Measurements from ENCODE around the gene PAM. TPM values are rescaled to one million over a fixed set of nuclear protein-coding genes. Genes with fewer than 3 reads are reported as not detected.

PAM gene
- total and polyA plus RNA-seq, 4 donors = 8.2 to 27.5 (median 13.7) TPM

GRCh38 chr5:102743900-102744299, 11.2 kb upstream of the PAM start:
- no peak overlapping the region for H3K9ac ChIP-seq (ENCODE audit: low read depth in 1 of 2, low read length in 2 of 2)
- no peaks in the 10 kb centered on the region for H3K27me3 ChIP-seq (ENCODE audit: control insufficient read depth in 4 of 4, insufficient read depth in 4 of 4, low read length in 3 of 4)
- no peaks in the 10 kb centered on the region for H3K36me3 ChIP-seq (ENCODE audit: control insufficient read depth in 4 of 4, insufficient read depth in 3 of 4, low read depth in 1 of 4, low read length in 3 of 4)
- WGBS = 90% methylated on average over 4 of the region's 4 CpGs
- no peaks in the 10 kb centered on the region for H3K4me1 ChIP-seq (ENCODE audit: control insufficient read depth in 4 of 4, insufficient read depth in 4 of 4, low read length in 3 of 4)
- DNase-seq (ENCODE audit: low spot score) = no peak
- H3K27ac ChIP-seq (ENCODE audit: low read depth in 1 of 2, low read length in 2 of 2) = no peak overlapping the region
- no peaks in the 10 kb centered on the region for H3K9me3 ChIP-seq (ENCODE audit: control insufficient read depth in 4 of 4, low read length in 3 of 4)
- TF ChIP-seq YY1 (IDR thresholded peaks at IDR 0.05) = no peak
- TF ChIP-seq NR2F2 (IDR thresholded peaks at IDR 0.05) = no peak
- no peak for TF ChIP-seq MAX (IDR thresholded peaks at IDR 0.05)
- TF ChIP-seq TAF1 (conservative IDR thresholded peaks at IDR 0.05) = no peak
- TF ChIP-seq, protein P1, sequence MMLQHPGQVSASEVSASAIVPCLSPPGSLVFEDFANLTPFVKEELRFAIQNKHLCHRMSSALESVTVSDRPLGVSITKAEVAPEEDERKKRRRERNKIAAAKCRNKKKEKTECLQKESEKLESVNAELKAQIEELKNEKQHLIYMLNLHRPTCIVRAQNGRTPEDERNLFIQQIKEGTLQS (IDR thresholded peaks at IDR 0.05) = no peak
- TF ChIP-seq FOXA2 (IDR thresholded peaks at IDR 0.05) = no peak
- TF ChIP-seq JUND (IDR thresholded peaks at IDR 0.05) = no peak
- TF ChIP-seq GABPA (IDR thresholded peaks at IDR 0.05 in 1 of 2, conservative IDR thresholded peaks at IDR 0.05 in 1 of 2) = no peak
- TF ChIP-seq RAD21 (IDR thresholded peaks at IDR 0.05) = no peak
- TF ChIP-seq HNF4A (conservative IDR thresholded peaks at IDR 0.05) = no peak
- no peak overlapping the region for H3K4me3 ChIP-seq (ENCODE audit: low read depth in 1 of 3, low read length in 3 of 3)

- H3K36me3 ChIP-seq (ENCODE audit: control insufficient read depth in 4 of 4, insufficient read depth in 3 of 4, low read depth in 1 of 4, low read length in 3 of 4) = no peaks in the 10 kb centered on the region
- no peak overlapping the region for H3K27ac ChIP-seq (ENCODE audit: low read depth in 1 of 2, low read length in 2 of 2)
- H3K9ac ChIP-seq (ENCODE audit: low read depth in 1 of 2, low read length in 2 of 2) = no peak overlapping the region
- no peaks in the 10 kb centered on the region for H3K4me1 ChIP-seq (ENCODE audit: control insufficient read depth in 4 of 4, insufficient read depth in 4 of 4, low read length in 3 of 4)
- H3K27me3 ChIP-seq (ENCODE audit: control insufficient read depth in 4 of 4, insufficient read depth in 4 of 4, low read length in 3 of 4) = peaks cover 0 to 4% (median 0%) of the 10 kb centered on the region in 4 donors
- 67% methylated on average over 4 of the region's 4 CpGs for WGBS
- TF ChIP-seq HNF4A (conservative IDR thresholded peaks at IDR 0.05) (no peak), YY1 (IDR thresholded peaks at IDR 0.05) (no peak), FOXA2 (IDR thresholded peaks at IDR 0.05) (no peak), SP1 (IDR thresholded peaks at IDR 0.05) (no peak), NR2F2 (IDR thresholded peaks at IDR 0.05) (no peak), JUND (IDR thresholded peaks at IDR 0.05) (no peak), GABPA (IDR thresholded peaks at IDR 0.05 in 1 of 2, conservative IDR thresholded peaks at IDR 0.05 in 1 of 2) (no peak), EGR1 (IDR thresholded peaks at IDR 0.05; ENCODE audit: low read depth in 2 of 2) (no peak), MAX (IDR thresholded peaks at IDR 0.05) (no peak), REST (IDR thresholded peaks at IDR 0.05) (no peak), HNF4G (IDR thresholded peaks at IDR 0.05) (no peak), TAF1 (conservative IDR thresholded peaks at IDR 0.05) (no peak), FOXA1 (IDR thresholded peaks at IDR 0.05) (no peak), RXRA (IDR thresholded peaks at IDR 0.05) (no peak), RAD21 (IDR thresholded peaks at IDR 0.05) (no peak)
- TF ChIP-seq, protein P2, sequence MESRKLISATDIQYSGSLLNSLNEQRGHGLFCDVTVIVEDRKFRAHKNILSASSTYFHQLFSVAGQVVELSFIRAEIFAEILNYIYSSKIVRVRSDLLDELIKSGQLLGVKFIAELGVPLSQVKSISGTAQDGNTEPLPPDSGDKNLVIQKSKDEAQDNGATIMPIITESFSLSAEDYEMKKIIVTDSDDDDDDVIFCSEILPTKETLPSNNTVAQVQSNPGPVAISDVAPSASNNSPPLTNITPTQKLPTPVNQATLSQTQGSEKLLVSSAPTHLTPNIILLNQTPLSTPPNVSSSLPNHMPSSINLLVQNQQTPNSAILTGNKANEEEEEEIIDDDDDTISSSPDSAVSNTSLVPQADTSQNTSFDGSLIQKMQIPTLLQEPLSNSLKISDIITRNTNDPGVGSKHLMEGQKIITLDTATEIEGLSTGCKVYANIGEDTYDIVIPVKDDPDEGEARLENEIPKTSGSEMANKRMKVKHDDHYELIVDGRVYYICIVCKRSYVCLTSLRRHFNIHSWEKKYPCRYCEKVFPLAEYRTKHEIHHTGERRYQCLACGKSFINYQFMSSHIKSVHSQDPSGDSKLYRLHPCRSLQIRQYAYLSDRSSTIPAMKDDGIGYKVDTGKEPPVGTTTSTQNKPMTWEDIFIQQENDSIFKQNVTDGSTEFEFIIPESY (IDR thresholded peaks at IDR 0.05) = no peak
- TF ChIP-seq, protein P3, sequence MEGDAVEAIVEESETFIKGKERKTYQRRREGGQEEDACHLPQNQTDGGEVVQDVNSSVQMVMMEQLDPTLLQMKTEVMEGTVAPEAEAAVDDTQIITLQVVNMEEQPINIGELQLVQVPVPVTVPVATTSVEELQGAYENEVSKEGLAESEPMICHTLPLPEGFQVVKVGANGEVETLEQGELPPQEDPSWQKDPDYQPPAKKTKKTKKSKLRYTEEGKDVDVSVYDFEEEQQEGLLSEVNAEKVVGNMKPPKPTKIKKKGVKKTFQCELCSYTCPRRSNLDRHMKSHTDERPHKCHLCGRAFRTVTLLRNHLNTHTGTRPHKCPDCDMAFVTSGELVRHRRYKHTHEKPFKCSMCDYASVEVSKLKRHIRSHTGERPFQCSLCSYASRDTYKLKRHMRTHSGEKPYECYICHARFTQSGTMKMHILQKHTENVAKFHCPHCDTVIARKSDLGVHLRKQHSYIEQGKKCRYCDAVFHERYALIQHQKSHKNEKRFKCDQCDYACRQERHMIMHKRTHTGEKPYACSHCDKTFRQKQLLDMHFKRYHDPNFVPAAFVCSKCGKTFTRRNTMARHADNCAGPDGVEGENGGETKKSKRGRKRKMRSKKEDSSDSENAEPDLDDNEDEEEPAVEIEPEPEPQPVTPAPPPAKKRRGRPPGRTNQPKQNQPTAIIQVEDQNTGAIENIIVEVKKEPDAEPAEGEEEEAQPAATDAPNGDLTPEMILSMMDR (IDR thresholded peaks at IDR 0.05; ENCODE audit: low read depth, low read length, missing input control) = no peak
- TF ChIP-seq, protein P1 (IDR thresholded peaks at IDR 0.05) = no peak
- no peak overlapping the region for H3K4me3 ChIP-seq (ENCODE audit: low read depth in 1 of 3, low read length in 3 of 3)
- no peak for DNase-seq (ENCODE audit: low spot score)
- no peaks in the 10 kb centered on the region for H3K9me3 ChIP-seq (ENCODE audit: control insufficient read depth in 4 of 4, low read length in 3 of 4)
These were observed 7.5 kb upstream of the PAM start for GRCh38 chr5:102747386-102748166.
